K562 (cell line): ENCODE results near the gene DBNDD1. TPM values are rescaled to one million over a fixed set of nuclear protein-coding genes. Genes with fewer than 3 reads are reported as not detected.

Experiments
- ARID3A ChIP-seq: IDR thresholded peaks from 2 replicates; pipeline ENCODE4 v1.6.1; 2012; ENCODE audit warnings: low read depth, low read length, improper control_type of control experiment, borderline replicate concordance
- CTCFL ChIP-seq: IDR thresholded peaks from 2 replicates; pipeline ENCODE4 v1.6.1; 2011; ENCODE audit warnings: borderline replicate concordance, low read depth, mild to moderate bottlenecking, moderate library complexity, low read length; ENCODE audit not compliant: insufficient read depth, poor library complexity, severe bottlenecking
- EZH2 ChIP-seq: IDR thresholded peaks from 2 replicates; pipeline ENCODE4 v1.6.1; 2012; ENCODE audit warnings: low read depth, mild to moderate bottlenecking, inconsistent platforms, low read length, borderline replicate concordance
- FOS ChIP-seq: IDR thresholded peaks from 3 replicates; pipeline ENCODE4 v1.6.1; 2011; ENCODE audit not compliant: insufficient read length; ENCODE audit errors: extremely low read depth
- FOSL1 ChIP-seq: fragments of 200-800 bp; sonication (Bioruptor generic); conservative IDR thresholded peaks from 2 replicates; pipeline ENCODE4 v1.6.1; 2016; ENCODE audit warnings: missing genetic modification characterization, missing compliant biosample characterization
- FOXA3 ChIP-seq, 2 experiments: fragments of 450-650 bp in 1 of 2; sonication (generic) in 1 of 2; formaldehyde crosslinking; IDR thresholded peaks in 1 of 2; conservative IDR thresholded peaks in 1 of 2; 2 replicates each; pipeline versions ENCODE4 v1.4.0 to v1.8.0; 2020 to 2022; ENCODE audit warnings: mild to moderate bottlenecking in 2 of 2, missing genetic modification reagents in 1 of 2
- HDAC3 ChIP-seq: fragments of 450-650 bp; IDR thresholded peaks from 2 replicates; pipeline ENCODE4 v1.6.1; 2018; ENCODE audit warnings: borderline replicate concordance, mild to moderate bottlenecking, moderate library complexity; ENCODE audit not compliant: partially characterized antibody
- HDAC6 ChIP-seq: IDR thresholded peaks from 2 replicates; pipeline ENCODE4 v1.6.1; 2012; ENCODE audit warnings: low read depth, mild to moderate bottlenecking, control low read depth, inconsistent platforms, low read length, moderate library complexity
- KAT8 ChIP-seq: fragments of 450-650 bp; IDR thresholded peaks from 2 replicates; pipeline ENCODE4 v1.6.1; 2016; ENCODE audit warnings: low read depth, mild to moderate bottlenecking
- KLF1 ChIP-seq: fragments of 450-650 bp; IDR thresholded peaks from 2 replicates; pipeline ENCODE4 v1.6.1; 2016; ENCODE audit warnings: missing genetic modification characterization, missing compliant biosample characterization
- MTA1 ChIP-seq: fragments of 450-650 bp; IDR thresholded peaks from 2 replicates; pipeline ENCODE4 v1.6.1; 2017; ENCODE audit warnings: borderline replicate concordance
- NCOA1 ChIP-seq: fragments of 450-650 bp; IDR thresholded peaks from 2 replicates; pipeline ENCODE4 v1.6.1; 2016; ENCODE audit warnings: low read depth
- NR1H2 ChIP-seq: sonication (generic); formaldehyde crosslinking; IDR thresholded peaks from 2 replicates; pipeline ENCODE4 v1.4.0; 2020; ENCODE audit warnings: mild to moderate bottlenecking, missing genetic modification reagents
- NR2C1 ChIP-seq, 2 experiments: fragments of 450-650 bp; IDR thresholded peaks; 2 replicates each; pipeline ENCODE4 v1.6.1; 2017; ENCODE audit warnings: mild to moderate bottlenecking in 2 of 2, antibody characterized with exemption in 1 of 2, inconsistent platforms in 1 of 2, missing compliant biosample characterization in 1 of 2, missing genetic modification characterization in 1 of 2
- NRF1 ChIP-seq, 2 experiments: fragments of 450-650 bp; IDR thresholded peaks in 1 of 2; conservative IDR thresholded peaks in 1 of 2; 2 replicates each; pipeline ENCODE4 v1.6.1; 2014; ENCODE audit warnings: mild to moderate bottlenecking in 2 of 2
- NUFIP1 ChIP-seq: fragments of 450-650 bp; IDR thresholded peaks from 2 replicates; pipeline ENCODE4 v1.6.1; 2018; ENCODE audit not compliant: partially characterized antibody
- RB1 ChIP-seq: fragments of 450-650 bp; IDR thresholded peaks from 2 replicates; pipeline ENCODE4 v1.6.1; 2017; ENCODE audit warnings: low read depth, mild to moderate bottlenecking
- SIN3B ChIP-seq: fragments of 450-650 bp; IDR thresholded peaks from 2 replicates; pipeline ENCODE4 v1.6.1; 2017; ENCODE audit warnings: low read depth, mild to moderate bottlenecking, moderate library complexity
- TCF7L2 ChIP-seq: fragments of 150-350 bp; IDR thresholded peaks from 2 replicates; pipeline ENCODE4 v1.6.1; 2016; ENCODE audit warnings: low read depth, mild to moderate bottlenecking, low read length, moderate library complexity
- VEZF1 ChIP-seq: fragments of 200-800 bp; sonication (Bioruptor generic); IDR thresholded peaks from 2 replicates; pipeline ENCODE4 v1.6.1; 2017; ENCODE audit warnings: missing genetic modification characterization, missing compliant biosample characterization
- ZC3H11A ChIP-seq: IDR thresholded peaks from 2 replicates; pipeline ENCODE4 v1.6.1; 2012; ENCODE audit warnings: low read depth, low read length, improper control_type of control experiment
- ZNF175 ChIP-seq: fragments of 200-800 bp; sonication (Bioruptor generic); IDR thresholded peaks from 2 replicates; pipeline ENCODE4 v1.6.1; 2016; ENCODE audit warnings: low read depth, mild to moderate bottlenecking, missing genetic modification characterization, missing compliant biosample characterization
- ZNF551 ChIP-seq: fragments of 250-450 bp; sonication (Bioruptor Pico); IDR thresholded peaks from 2 replicates; pipeline ENCODE4 v1.5.0; 2021; ENCODE audit warnings: mild to moderate bottlenecking, moderate library complexity
- ZNF79 ChIP-seq: fragments of 250-450 bp; sonication (Bioruptor Pico); IDR thresholded peaks from 2 replicates; pipeline ENCODE4 v1.4.0; 2020; ENCODE audit warnings: low read depth, mild to moderate bottlenecking, moderate library complexity
- polyA plus RNA-seq, 8 experiments: library from polyadenylated mRNA; depleted of rRNA in 4 of 8; stranded (reverse) in 5 of 8; unstranded in 3 of 8; fragments of >200 nt; fragmentation: Nextera tagmentation in 2 of 8; fragmentation: Illumina TruSeq in 1 of 8; extraction: Ambion mirVana in 2 of 8; extraction: Trizol in 1 of 8; gene quantifications; 2 replicates each; pipeline versions ENCODE4 v1.2.1 to v1.2.3, GENCODE V29; 2011 to 2014; ENCODE audit warnings: inconsistent platforms in 1 of 8, missing spikeins in 1 of 8
- total RNA-seq, 7 experiments: library from RNA; depleted of rRNA in 6 of 7; stranded (reverse); fragments of >200 nt in 6 of 7; fragmentation: Illumina TruSeq in 2 of 7; extraction: Trizol in 2 of 7; gene quantifications; 2 replicates each; pipeline versions ENCODE4 v1.2.1 to v1.2.3, GENCODE V29; 2011 to 2021; ENCODE audit warnings: low replicate concordance in 1 of 7

DBNDD1 gene
- total and polyA plus RNA-seq, 9 of the 15 experiments (the other 6 are each of a cell fraction or from before 2014, with no cell fraction given) = 0.55 to 13.0 (median 5.8) TPM

- TF ChIP-seq KLF1 = no peak
- 0 out of 2 replicates have a peak, but pooled peaks have one; percentile 38 for TF ChIP-seq MTA1
- no peak for TF ChIP-seq HDAC3
- no peak for TF ChIP-seq TCF7L2
- peak; percentile 52 for TF ChIP-seq CTCFL
- no peak for TF ChIP-seq NR1H2 (CRISPR knock-in tag)
- TF ChIP-seq ARID3A = no peak
- 0 out of 2 replicates have a peak, but pooled peaks have one; percentile 14 for TF ChIP-seq FOSL1
- TF ChIP-seq NRF1 (conservative IDR thresholded peaks at IDR 0.05 in 1 of 2, IDR thresholded peaks at IDR 0.05 in 1 of 2) = peak; percentile 25 to 47; a peak in 3 of 4 replicates
- TF ChIP-seq NCOA1 = no peak
- peak; percentile 85 for TF ChIP-seq RB1
- no peak for TF ChIP-seq ZC3H11A
- TF ChIP-seq ZNF79 (CRISPR knock-in tag) = no peak
- no peak for TF ChIP-seq NR2C1 (IDR thresholded peaks at IDR 0.05)
- TF ChIP-seq NR2C1 (tag; IDR thresholded peaks at IDR 0.05) = no peak
- no peak for TF ChIP-seq HDAC6
- no peak for TF ChIP-seq EZH2
- no peak for TF ChIP-seq ZNF551
- no peak for TF ChIP-seq FOS
- peak; percentile 97 for TF ChIP-seq VEZF1
- TF ChIP-seq KAT8 = no peak
- TF ChIP-seq SIN3B = peak; percentile 73
- no peak for TF ChIP-seq NUFIP1
- peak; percentile 42; the same call in 1 of the 2 replicates for TF ChIP-seq ZNF175 (CRISPR knock-in tag)
- TF ChIP-seq FOXA3 (CRISPR knock-in tag; conservative IDR thresholded peaks at IDR 0.05 in 1 of 2, IDR thresholded peaks at IDR 0.05 in 1 of 2) = no peak
Observed at GRCh38 chr16:90019543-90020259, 445 bp upstream of the DBNDD1 start (continued).
